Skeletal muscle satellite cell (primary cell): Measurements from ENCODE around the gene UBQLN4. TPM values are rescaled to one million over a fixed set of nuclear protein-coding genes. Genes with fewer than 3 reads are reported as not detected.

Experiments used
- H3K27me3 ChIP-seq: 2 replicates; pipeline ENCODE4 v1.7.0; 2013; ENCODE audit warnings: low read length; ENCODE audit not compliant: control insufficient read depth, insufficient read depth
- H3K36me3 ChIP-seq: 2 replicates; pipeline ENCODE4 v1.7.0; 2013; ENCODE audit warnings: mild to moderate bottlenecking, control low read depth, low read length; ENCODE audit not compliant: insufficient read depth
- H3K4me1 ChIP-seq: 2 replicates; pipeline ENCODE4 v1.7.0; 2013; ENCODE audit warnings: low read length; ENCODE audit not compliant: control insufficient read depth, insufficient read depth
- H3K4me2 ChIP-seq: 2 replicates; pipeline ENCODE4 v1.7.0; 2013; ENCODE audit warnings: mild to moderate bottlenecking, low read length
- H3K4me3 ChIP-seq: 2 replicates; pipeline ENCODE4 v1.7.0; 2013; ENCODE audit warnings: low read length
- H3K9ac ChIP-seq: 2 replicates; pipeline ENCODE4 v1.7.0; 2013; ENCODE audit warnings: mild to moderate bottlenecking, low read depth, low read length, moderate library complexity
- H3K9me3 ChIP-seq: replicated peaks from 2 replicates; pipeline ENCODE4 v1.7.0; 2013; ENCODE audit warnings: mild to moderate bottlenecking, control low read depth, low read length
- total RNA-seq: library from RNA; depleted of rRNA; stranded (reverse); fragments of >200 nt; gene quantifications from 2 replicates; pipeline ENCODE4 v1.2.3, GENCODE V29; 2012; rRNA removed

The UBQLN4 gene
- total RNA-seq = 17.0 and 18.8 TPM in 2 replicates

- H3K4me1 ChIP-seq = peaks cover 18% of the 10 kb centered on the region
- H3K36me3 ChIP-seq = peaks cover 18% of the 10 kb centered on the region
- no peaks in the 10 kb centered on the region for H3K9me3 ChIP-seq
- H3K4me3 ChIP-seq = peak within 1 kb of the TSS; percentile 95
- peak within 1 kb of the TSS; percentile 98 for H3K4me2 ChIP-seq
- no peaks in the 10 kb centered on the region for H3K27me3 ChIP-seq
- H3K9ac ChIP-seq = peak within 1 kb of the TSS; percentile 93
Observed at GRCh38 chr1:156053768-156054499, at the start of gene UBQLN4. TSS of gene UBQLN4 (minus strand) at chr1:156053798. CDS start at chr1:156053701, 97 bp downstream.

DNA sequence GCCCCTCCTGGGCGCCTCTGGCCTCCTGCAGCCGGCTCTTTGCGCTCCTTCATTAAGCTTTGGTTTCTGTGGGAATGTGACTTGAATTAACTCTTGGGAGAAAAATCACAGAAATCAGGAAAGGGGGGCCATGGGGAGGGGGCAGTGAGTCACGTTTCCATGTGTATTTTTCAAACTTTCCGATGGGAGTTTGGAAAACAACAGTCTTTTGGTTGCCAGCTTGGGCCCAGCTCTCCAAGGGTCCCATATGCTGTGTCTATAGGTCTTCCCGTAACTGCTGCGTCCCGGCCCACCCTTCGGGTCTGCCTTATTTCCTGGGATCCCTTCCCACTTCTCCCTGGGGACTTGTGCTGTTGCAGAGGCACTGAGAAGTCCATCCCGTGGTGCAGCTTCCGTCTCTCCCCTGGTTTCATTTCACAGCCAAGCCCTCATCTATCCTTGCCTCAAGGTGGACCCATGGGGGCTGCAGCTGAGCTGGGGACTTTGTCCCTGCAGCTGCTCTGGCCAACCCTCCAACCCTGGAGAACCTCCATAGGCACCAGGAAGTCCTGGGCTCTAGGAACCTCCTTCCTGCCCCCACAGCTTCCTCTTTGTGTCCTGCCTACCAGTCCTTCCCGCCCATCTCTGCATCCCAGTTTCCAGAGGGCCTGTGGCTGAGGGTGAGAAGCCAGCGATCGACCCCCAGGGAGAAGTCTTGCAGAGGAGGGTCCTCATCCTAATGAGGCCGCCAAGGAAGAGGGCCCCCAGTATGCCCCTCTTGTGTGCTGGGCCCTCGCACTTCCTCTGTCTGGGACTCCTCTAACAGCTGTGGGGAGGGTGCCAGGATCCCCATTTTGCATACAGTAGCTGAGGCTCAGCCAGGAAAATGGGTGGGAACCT lies 49.3 kb upstream of the UBQLN4 start:
- Histone ChIP-seq H3K9ac (peak overlapping the region; percentile 87), H3K9me3 (no peaks in the 10 kb centered on the region), H3K27me3 (no peaks in the 10 kb centered on the region), H3K4me2 (peak overlapping the region; percentile 73), H3K4me1 (peaks cover 50% of the 10 kb centered on the region), H3K4me3 (no peak overlapping the region), H3K36me3 (no peaks in the 10 kb centered on the region)

- peaks cover 52% of the 10 kb centered on the region for H3K4me1 ChIP-seq
- H3K36me3 ChIP-seq = no peaks in the 10 kb centered on the region
- no peak overlapping the region for H3K9ac ChIP-seq
- H3K4me2 ChIP-seq = no peak overlapping the region
- H3K27me3 ChIP-seq = no peaks in the 10 kb centered on the region
- no peaks in the 10 kb centered on the region for H3K9me3 ChIP-seq
- no peak overlapping the region for H3K4me3 ChIP-seq
Observed at GRCh38 chr1:156101880-156102279, 48.3 kb upstream of the UBQLN4 start.

DNA sequence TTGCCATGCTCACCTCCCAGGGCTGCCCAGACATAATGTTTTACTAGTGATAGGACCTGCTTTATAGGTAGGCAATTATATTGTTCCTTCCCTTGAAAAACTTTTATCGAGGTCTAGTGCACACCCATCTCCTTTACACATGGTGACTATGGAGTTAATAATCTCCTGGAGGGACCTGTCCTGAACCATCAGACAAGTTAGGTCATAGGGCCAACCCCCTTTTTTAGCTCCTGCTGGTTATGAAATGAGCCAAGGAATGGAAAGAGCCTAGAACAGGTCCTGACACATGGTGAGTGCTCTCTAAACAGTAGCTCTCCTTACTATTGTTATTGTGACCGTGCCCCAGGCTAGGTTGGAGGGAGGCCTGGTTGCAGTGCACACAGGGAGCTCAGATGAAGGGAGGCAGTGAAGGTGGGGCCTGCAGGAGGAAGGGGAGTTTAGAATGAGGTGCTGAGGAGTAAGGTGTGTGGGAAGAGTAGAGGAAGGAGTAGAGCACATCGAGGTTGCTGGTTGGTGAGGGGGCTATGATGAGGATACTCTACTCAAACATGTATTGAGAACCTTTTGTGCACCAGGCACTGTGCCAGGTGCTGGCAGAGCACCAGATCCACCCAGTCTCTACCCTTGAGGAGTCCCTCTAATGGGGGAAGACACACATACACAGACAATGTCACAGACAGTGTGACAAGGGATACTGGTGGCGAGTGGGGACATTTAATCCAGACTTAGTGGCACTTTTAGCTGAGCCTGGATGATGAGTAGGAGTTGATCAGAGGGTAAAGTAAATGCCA lies 46.8 kb upstream of the UBQLN4 start:
- Histone ChIP-seq H3K27me3 (no peaks in the 10 kb centered on the region), H3K4me1 (peaks cover 49% of the 10 kb centered on the region)

DNA sequence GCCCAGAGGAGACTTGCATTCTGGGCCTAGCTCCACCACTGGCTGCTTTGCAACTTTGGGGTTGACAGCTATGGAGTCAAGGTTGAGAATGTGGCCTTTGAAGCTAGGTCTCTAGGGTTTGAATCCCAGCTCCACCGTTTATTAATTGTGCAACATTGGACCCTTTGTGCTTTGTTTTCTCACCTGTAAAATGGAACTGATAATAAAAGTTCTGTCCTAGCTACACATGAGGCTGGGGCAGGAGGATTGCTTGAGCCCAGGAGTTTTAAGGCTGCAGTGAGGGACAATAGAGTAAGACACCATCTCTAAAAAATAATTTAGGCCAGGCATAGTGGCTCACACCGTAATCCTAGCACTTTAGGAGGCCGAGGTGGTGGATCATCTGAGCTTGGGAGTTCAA lies 45.7 kb upstream of the UBQLN4 start:
- H3K36me3 ChIP-seq = no peaks in the 10 kb centered on the region
- no peak overlapping the region for H3K4me2 ChIP-seq
- no peaks in the 10 kb centered on the region for H3K27me3 ChIP-seq
- peaks cover 38% of the 10 kb centered on the region for H3K4me1 ChIP-seq
- no peak overlapping the region for H3K4me3 ChIP-seq
- no peak overlapping the region for H3K9ac ChIP-seq
- H3K9me3 ChIP-seq = no peaks in the 10 kb centered on the region

More for the DNA sequence above, 46.8 kb upstream of the UBQLN4 start:
- no peak overlapping the region for H3K4me3 ChIP-seq
- no peak overlapping the region for H3K9ac ChIP-seq
- no peaks in the 10 kb centered on the region for H3K9me3 ChIP-seq
- H3K4me2 ChIP-seq = no peak overlapping the region
- H3K36me3 ChIP-seq = no peaks in the 10 kb centered on the region

DNA sequence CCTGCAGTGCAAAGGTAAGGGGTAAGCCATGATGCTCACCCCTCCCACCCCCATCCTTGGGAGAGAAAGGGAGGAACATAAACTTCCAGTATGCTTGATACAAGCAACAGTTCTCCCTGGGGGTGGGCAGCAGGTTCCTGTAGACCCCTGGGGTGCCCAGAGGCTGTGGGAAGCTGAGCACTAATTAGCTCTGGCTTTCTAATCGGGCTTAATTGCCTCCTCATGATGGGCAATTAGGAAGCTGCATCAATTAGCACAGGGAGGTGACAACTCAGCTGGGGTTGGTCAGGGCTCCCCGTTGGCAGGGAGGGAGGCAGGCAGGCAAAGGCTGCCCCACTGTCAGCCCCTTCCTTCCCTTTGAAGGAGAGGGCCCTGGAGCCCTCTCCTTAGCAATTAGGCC lies 45.2 kb upstream of the UBQLN4 start:
- no peaks in the 10 kb centered on the region for H3K27me3 ChIP-seq
- no peaks in the 10 kb centered on the region for H3K36me3 ChIP-seq
- H3K4me1 ChIP-seq = peaks cover 33% of the 10 kb centered on the region
- H3K9me3 ChIP-seq = no peaks in the 10 kb centered on the region
- no peak overlapping the region for H3K4me2 ChIP-seq
- no peak overlapping the region for H3K4me3 ChIP-seq
- no peak overlapping the region for H3K9ac ChIP-seq

- H3K4me2 ChIP-seq = no peak overlapping the region
Observed at GRCh38 chr1:156097499-156098178, 44.0 kb upstream of the UBQLN4 start.

GRCh38 chr1:156096640-156097391 lies 43.2 kb upstream of the UBQLN4 start:
- Histone ChIP-seq H3K4me1 (peaks cover 15% of the 10 kb centered on the region), H3K9ac (peak overlapping the region; percentile 82), H3K4me3 (peak overlapping the region; percentile 34), H3K27me3 (no peaks in the 10 kb centered on the region), H3K36me3 (no peaks in the 10 kb centered on the region), H3K9me3 (no peaks in the 10 kb centered on the region), H3K4me2 (peak overlapping the region; percentile 58)

More at GRCh38 chr1:156097499-156098178, 44.0 kb upstream of the UBQLN4 start:
- Histone ChIP-seq H3K4me3 (no peak overlapping the region), H3K36me3 (no peaks in the 10 kb centered on the region), H3K9ac (peak overlapping the region; percentile 82), H3K9me3 (no peaks in the 10 kb centered on the region), H3K4me1 (peaks cover 22% of the 10 kb centered on the region), H3K27me3 (no peaks in the 10 kb centered on the region)

DNA sequence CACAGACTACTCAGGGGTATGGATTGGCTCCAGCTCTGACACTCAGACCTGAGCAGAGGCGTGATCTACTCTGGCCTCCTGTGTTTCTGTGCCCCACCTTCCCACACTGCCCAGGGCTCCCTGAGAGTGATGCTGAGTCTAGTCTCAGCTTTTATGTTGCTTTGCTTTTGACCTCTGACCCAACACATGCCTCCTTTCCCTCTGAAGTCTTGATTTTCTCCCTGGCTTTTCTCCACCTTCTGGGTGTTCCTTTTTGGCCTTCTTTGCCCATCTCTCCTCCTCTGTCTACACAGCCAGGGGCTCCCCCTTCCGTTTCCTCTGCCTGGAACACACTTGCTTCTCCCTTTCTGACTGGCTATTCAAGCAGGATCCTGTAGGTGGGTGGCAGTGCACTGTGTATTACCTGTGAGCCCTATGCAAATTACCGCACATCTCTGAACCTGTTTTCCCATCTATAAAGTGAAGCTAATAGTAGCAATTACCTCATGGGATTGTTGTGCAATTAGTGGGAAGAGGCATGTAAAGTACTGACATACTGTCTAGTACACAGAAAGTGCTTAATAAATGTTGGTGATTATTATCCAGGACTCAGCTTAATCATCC lies 42.4 kb upstream of the UBQLN4 start:
- Histone ChIP-seq H3K27me3 (no peaks in the 10 kb centered on the region), H3K4me3 (no peak overlapping the region), H3K4me2 (no peak overlapping the region), H3K36me3 (no peaks in the 10 kb centered on the region), H3K9me3 (no peaks in the 10 kb centered on the region), H3K9ac (peak overlapping the region; percentile 82), H3K4me1 (peaks cover 15% of the 10 kb centered on the region)

- no peak overlapping the region for H3K9ac ChIP-seq
- no peak overlapping the region for H3K4me2 ChIP-seq
- peaks cover 7% of the 10 kb centered on the region for H3K4me1 ChIP-seq
- no peak overlapping the region for H3K4me3 ChIP-seq
- no peaks in the 10 kb centered on the region for H3K9me3 ChIP-seq
- no peaks in the 10 kb centered on the region for H3K27me3 ChIP-seq
- H3K36me3 ChIP-seq = no peaks in the 10 kb centered on the region
Observed at GRCh38 chr1:156091610-156092009, 38.0 kb upstream of the UBQLN4 start.
